MM.1S (cell line): ENCODE measurements around the gene PRRT1.
A peak's percentile ranks its signal among the peaks of the same experiment; 100 is the strongest.
"Not testable (repeated sequence)": the region's sequence is repeated elsewhere in the genome, so short reads cannot be mapped to it uniquely, and the experiment has no call there.

Source experiments
- DNase-seq: peaks from one replicate; pipeline ENCODE4 v3.0.0-alpha.2; 2015
- H2AFZ ChIP-seq: fragments of 300-600 bp; sonication (generic); 2 replicates; pipeline ENCODE4 v1.6.0; 2016; ENCODE audit warnings: antibody characterized with exemption, low read length
- H3F3A ChIP-seq: fragments of 300-600 bp; sonication (generic); 2 replicates; pipeline ENCODE4 v1.6.1; 2016; ENCODE audit warnings: mild to moderate bottlenecking, antibody characterized with exemption, low read length, moderate library complexity, mixed read lengths; ENCODE audit not compliant: insufficient read depth
- H3K27ac ChIP-seq: fragments of 300-600 bp; sonication (generic); 2 replicates; pipeline ENCODE4 v1.5.1; 2016; ENCODE audit warnings: mild to moderate bottlenecking, low read length
- H3K27me3 ChIP-seq: fragments of 300-600 bp; sonication (generic); replicated peaks from 2 replicates; pipeline ENCODE4 v1.6.0; 2016; ENCODE audit warnings: low read length; ENCODE audit not compliant: insufficient read depth
- H3K36me3 ChIP-seq: fragments of 300-600 bp; sonication (generic); replicated peaks from 2 replicates; pipeline ENCODE4 v1.6.1; 2016; ENCODE audit warnings: mild to moderate bottlenecking, low read length, mixed read lengths; ENCODE audit not compliant: insufficient read depth
- H3K4me1 ChIP-seq: fragments of 300-600 bp; sonication (generic); 2 replicates; pipeline ENCODE4 v1.6.1; 2016; ENCODE audit warnings: low read length, mixed read lengths
- H3K4me2 ChIP-seq: fragments of 300-600 bp; sonication (generic); 2 replicates; pipeline ENCODE4 v1.6.0; 2016; ENCODE audit warnings: low read depth, low read length
- H3K4me3 ChIP-seq: fragments of 300-600 bp; sonication (generic); 2 replicates; pipeline ENCODE4 v1.5.1; 2016; ENCODE audit warnings: low read length, mixed read lengths
- H3K79me2 ChIP-seq: fragments of 300-600 bp; sonication (generic); 2 replicates; pipeline ENCODE4 v1.6.1; 2016; ENCODE audit warnings: mixed run types, low read length, mixed read lengths
- H3K9ac ChIP-seq: fragments of 300-600 bp; sonication (generic); 2 replicates; pipeline ENCODE4 v1.6.1; 2016; ENCODE audit warnings: low read length, mixed read lengths
- H3K9me2 ChIP-seq: fragments of 300-600 bp; sonication (generic); replicated peaks from 2 replicates; pipeline ENCODE4 v1.6.1; 2016; ENCODE audit warnings: mild to moderate bottlenecking, low read length, mixed read lengths; ENCODE audit not compliant: insufficient read depth
- H3K9me3 ChIP-seq: fragments of 300-600 bp; sonication (generic); replicated peaks from 2 replicates; pipeline ENCODE4 v1.6.1; 2016; ENCODE audit warnings: mild to moderate bottlenecking, low read length, mixed read lengths; ENCODE audit not compliant: insufficient read depth
- H4K20me1 ChIP-seq: fragments of 300-600 bp; sonication (generic); 2 replicates; pipeline ENCODE4 v1.6.1; 2016; ENCODE audit warnings: mild to moderate bottlenecking, low read length, moderate library complexity, mixed read lengths; ENCODE audit not compliant: insufficient read depth
- CTCF ChIP-seq: fragments of 300-600 bp; sonication (generic); IDR thresholded peaks from 2 replicates; pipeline ENCODE4 v1.5.1; 2016; ENCODE audit warnings: antibody characterized with exemption, low read length, mixed read lengths
- EZH2 ChIP-seq: fragments of 300-600 bp; sonication (generic); optimal IDR thresholded peaks from 2 replicates; pipeline ENCODE3; 2017; ENCODE audit warnings: low read depth, mild to moderate bottlenecking, antibody characterized with exemption, low read length, mixed read lengths
- EZH2phosphoT487 ChIP-seq: fragments of 300-600 bp; sonication (generic); IDR thresholded peaks from 2 replicates; pipeline ENCODE4 v1.6.1; 2018; ENCODE audit warnings: antibody characterized with exemption, low read length

PRRT1 gene

GRCh38 chr6:32188381-32189068 lies 36.8 kb upstream of the PRRT1 start:
- Histone ChIP-seq H2AFZ (no peak overlapping the region), H3K4me3 (peak overlapping the region; percentile 58; the same call in 1 of the 2 replicates), H3K9ac (peak overlapping the region; percentile 76; the same call in 1 of the 2 replicates), H3K9me3 (no peaks in the 10 kb centered on the region), H3K27me3 (no peaks in the 10 kb centered on the region), H3K27ac (no peak overlapping the region), H4K20me1 (no peaks in the 10 kb centered on the region), H3K36me3 (no peaks in the 10 kb centered on the region), H3K4me1 (peaks cover 19% of the 10 kb centered on the region), H3K4me2 (peak overlapping the region; percentile 97; the same call in 1 of the 2 replicates), H3F3A (peaks cover 7% of the 10 kb centered on the region; the same call in 1 of the 2 replicates), H3K79me2 (peaks cover 32% of the 10 kb centered on the region), H3K9me2 (no peaks in the 10 kb centered on the region)
- TF ChIP-seq EZH2phosphoT487 (no peak), EZH2 (no peak), CTCF (no peak)
- DNase-seq: no peak

GRCh38 chr6:32187725-32188380 lies 36.1 kb upstream of the PRRT1 start:
- not testable (repeated sequence) for H3K9me3 ChIP-seq, H2AFZ ChIP-seq, DNase-seq, H3F3A ChIP-seq, H3K27ac ChIP-seq, H3K9ac ChIP-seq, H4K20me1 ChIP-seq, H3K27me3 ChIP-seq, H3K9me2 ChIP-seq, H3K36me3 ChIP-seq, H3K4me2 ChIP-seq, H3K4me3 ChIP-seq
- H3K79me2 ChIP-seq: peaks cover 32% of the 10 kb centered on the region
- H3K4me1 ChIP-seq: peaks cover 16% of the 10 kb centered on the region

GRCh38 chr6:32187009-32187709 lies 35.4 kb upstream of the PRRT1 start:
- Histone ChIP-seq H3K4me2 (no peak overlapping the region), H3K27ac (no peak overlapping the region), H3K9ac (no peak overlapping the region), H4K20me1 (no peaks in the 10 kb centered on the region), H3F3A (0 out of 2 replicates have a peak, but pooled peaks cover 6% of the 10 kb centered on the region), H3K9me3 (no peaks in the 10 kb centered on the region), H3K4me1 (peaks cover 14% of the 10 kb centered on the region), H3K36me3 (no peaks in the 10 kb centered on the region), H3K27me3 (no peaks in the 10 kb centered on the region), H2AFZ (no peak overlapping the region), H3K79me2 (peaks cover 27% of the 10 kb centered on the region), H3K9me2 (no peaks in the 10 kb centered on the region), H3K4me3 (no peak overlapping the region)
- no peak for DNase-seq
- TF ChIP-seq CTCF (no peak), EZH2 (no peak), EZH2phosphoT487 (no peak)

GRCh38 chr6:32186151-32186840 lies 34.6 kb upstream of the PRRT1 start:
- H3K36me3 ChIP-seq, H4K20me1 ChIP-seq, H2AFZ ChIP-seq, H3F3A ChIP-seq, H3K9ac ChIP-seq, H3K9me3 ChIP-seq, H3K4me3 ChIP-seq, H3K27ac ChIP-seq, H3K27me3 ChIP-seq, H3K4me2 ChIP-seq, DNase-seq, H3K4me1 ChIP-seq, H3K9me2 ChIP-seq: not testable (repeated sequence)
- H3K79me2 ChIP-seq: peaks cover 19% of the 10 kb centered on the region

GRCh38 chr6:32185681-32186131 lies 34.0 kb upstream of the PRRT1 start:
- not testable (repeated sequence) for H2AFZ ChIP-seq, H3K36me3 ChIP-seq, H3K27me3 ChIP-seq, H3K9me2 ChIP-seq, H3K4me3 ChIP-seq, H3F3A ChIP-seq, H3K4me2 ChIP-seq, H3K4me1 ChIP-seq, H3K9ac ChIP-seq, H4K20me1 ChIP-seq, H3K27ac ChIP-seq, H3K9me3 ChIP-seq, DNase-seq
- H3K79me2 ChIP-seq: peaks cover 13% of the 10 kb centered on the region
